Stimulated activated CD4-positive, alpha-beta T cell treated with anti-CD3 and anti-CD28 coated beads, Interleukin-12 subunit alpha, Interleukin-12 subunit beta, amount 100 ng/mL, for 4 hours (primary cell): Measurements from ENCODE around the gene GRPEL2.
"Not testable (repeated sequence)": the region's sequence is repeated elsewhere in the genome, so short reads cannot be mapped to it uniquely, and the experiment has no call there.

Experiments
- DNase-seq: peaks from one replicate; pipeline ENCODE4 v3.0.0-alpha.2; 2020

The GRPEL2 gene

DNA sequence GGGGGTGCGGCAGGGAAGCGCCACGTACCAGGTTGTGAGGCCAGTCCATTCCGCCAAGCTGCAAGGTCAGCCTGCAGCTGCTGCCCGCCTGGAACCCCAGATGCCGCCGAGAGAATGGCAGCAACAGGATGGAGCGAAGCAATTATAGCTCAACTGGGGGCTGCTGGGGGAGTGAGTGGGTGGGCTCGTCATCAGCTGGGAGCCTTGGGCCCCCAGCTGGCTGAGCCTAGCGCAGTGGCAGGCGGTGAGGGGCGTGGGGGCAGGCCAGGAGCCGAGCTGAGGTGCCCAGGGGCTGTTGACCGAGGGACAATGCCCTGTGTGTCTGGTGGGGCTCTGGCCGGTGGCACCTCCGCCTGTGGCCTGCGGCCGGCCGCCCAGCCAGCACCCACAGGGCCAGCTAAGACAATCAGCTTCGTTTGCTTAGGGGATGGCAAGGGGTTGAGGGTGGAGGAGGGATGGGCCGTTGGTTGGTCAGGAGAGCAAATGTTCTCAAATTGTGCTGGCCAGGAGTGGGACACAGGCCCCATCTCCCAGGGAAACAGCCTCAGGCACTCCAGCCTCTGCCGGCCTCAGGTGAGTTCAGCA is 34.0 kb downstream of the GRPEL2 start, which contains the start of gene IL17B:
Gene IL17B, minus strand, starts transcription at position 116 of the 585 bp plus-strand sequence. Its CDS starts 67 bp downstream, at position 49.
- no peak for DNase-seq

DNA sequence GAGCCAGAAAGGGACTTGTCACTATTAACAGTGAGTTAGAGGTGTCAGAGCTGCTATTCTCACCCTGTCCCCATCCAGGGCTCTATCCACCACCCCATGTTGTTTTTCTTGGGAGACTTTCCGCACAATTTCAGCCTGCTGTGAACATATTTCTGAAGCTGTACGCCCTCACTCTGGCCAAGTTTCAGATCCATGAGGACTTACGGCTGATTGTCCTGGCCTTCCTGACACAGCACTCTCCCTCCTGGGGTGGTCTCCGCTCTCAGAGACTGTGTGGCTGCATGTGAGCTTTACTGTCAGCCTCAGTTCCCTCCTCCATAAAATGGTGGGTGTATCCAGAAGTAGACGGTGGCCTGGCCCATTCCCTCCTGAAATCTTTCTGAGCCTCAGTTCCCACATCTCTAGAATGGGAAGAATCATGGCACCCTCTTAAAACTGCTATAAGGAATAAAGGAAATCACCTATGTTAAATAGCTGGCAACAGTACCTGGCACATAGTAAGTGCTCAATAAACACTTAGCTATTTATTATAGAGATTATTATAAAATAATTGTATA is 34.6 kb downstream of the GRPEL2 start:
- no peak for DNase-seq

DNA sequence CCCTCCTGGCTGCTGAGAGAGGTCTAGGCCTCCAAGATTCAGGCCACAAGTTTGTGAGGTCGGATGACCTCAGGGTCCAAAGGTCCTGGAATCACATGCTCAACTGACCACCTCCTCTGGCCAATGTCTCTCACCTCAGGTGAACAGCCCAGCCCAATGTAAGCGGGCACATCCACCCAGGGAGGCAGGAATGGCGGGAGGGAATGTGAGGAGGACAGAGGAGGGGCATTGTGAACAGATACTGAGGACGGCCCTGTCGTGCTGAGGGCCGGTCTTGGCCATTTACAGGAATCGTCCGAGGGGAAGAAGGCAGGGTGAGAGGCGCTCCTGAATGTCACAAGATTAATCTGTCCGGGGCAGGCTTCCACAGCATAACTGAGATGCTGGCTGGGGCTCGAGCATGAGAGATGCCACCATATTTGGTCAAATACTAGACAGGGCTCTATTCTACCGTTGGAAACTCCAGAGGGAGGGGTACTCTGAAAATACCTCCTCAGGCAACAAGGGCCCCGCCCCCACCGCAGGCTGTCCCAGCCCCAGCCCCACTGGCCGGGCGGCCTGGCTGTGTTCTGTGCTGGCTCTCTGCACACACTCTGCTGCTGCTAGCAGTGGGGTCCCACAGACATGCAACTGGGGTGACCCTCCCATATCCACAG is 35.3 kb downstream of the GRPEL2 start:
- DNase-seq = no peak

DNA sequence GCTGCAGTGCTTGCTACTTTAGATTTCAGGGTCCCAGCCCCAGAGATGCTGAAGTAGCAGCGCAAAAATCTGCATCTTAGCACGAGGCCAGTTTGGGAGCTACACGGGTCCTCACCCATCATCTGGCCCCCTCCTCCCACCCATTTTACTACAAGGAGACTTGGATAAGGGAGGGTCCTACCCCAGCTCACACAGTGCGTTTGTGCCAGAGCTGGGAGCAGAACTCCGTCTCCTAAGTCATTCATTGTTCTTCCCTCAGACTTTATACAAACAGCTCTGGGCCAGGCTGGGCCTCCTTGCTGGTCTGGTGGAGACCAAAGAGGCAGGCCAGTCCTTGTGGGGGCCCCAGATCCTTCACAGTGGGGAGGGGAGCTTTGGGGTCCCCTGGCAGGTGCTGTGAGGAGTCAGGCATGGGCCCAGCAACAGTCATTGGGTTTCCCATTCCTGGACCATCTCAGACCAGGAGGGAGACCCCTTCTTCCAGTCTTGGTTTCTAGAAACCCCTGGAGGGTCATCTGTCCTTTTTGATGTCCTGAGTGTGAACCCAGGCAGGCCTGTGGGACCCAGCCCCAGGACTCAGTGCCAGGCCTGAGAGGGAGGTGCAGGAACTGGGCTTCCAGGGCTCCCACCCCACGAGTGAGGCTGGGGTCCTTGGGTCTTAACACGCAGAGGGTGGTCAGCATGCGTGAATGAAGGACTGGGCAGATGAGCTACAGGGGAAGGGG is 36.1 kb downstream of the GRPEL2 start:
- DNase-seq = no peak

DNA sequence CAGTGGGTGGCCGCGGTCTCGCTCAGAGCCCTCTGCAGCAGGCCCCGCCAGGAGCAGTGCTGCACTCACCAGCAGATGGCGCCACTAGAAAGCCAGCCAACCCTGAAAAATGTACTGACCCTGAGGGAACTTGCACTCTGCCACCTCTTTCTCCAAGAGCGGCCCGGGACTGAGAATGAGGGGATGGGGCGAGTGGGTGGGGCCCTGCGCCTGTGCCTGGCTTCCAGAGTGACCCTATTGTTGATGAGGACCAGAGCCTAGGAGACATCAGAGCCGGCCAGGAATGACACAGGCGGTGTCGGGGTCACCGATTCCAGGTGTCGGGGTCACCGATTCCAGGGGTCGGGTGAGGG is 36.7 kb downstream of the GRPEL2 start:
- DNase-seq = peak; percentile 76

DNA sequence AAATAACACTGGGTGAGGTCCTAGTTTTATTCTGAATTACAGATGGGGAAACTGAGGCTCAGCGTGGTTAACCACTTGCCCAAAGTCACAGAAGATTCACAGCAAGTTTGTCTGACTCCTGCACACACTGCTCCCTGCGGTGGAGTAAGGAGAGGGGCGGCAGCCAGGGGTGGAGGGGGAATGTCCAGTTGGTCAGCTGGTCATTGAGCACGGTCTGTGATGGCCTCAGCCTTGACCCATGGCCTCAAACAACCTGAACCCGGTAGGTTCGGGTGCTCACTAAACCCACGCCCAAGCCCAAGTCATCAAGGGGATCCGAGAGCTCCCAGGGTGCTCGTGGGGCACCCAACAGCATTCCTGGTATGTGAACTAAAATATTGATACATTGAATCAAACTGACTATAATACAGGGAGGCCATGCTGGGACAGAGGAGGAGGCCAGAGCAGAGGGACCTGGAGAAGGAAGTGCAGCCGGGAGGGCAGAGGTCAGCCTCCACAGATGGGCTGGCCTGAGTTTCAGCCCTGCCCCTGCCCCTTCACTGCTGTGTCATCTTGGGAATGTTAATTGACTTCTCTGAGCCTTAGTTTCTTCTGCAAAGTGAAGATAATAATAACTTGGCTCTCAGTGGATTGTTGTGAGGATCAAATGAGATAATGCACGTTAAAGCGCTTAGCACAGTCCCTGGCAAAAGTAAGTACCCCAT is 37.4 kb downstream of the GRPEL2 start:
- DNase-seq = no peak

DNA sequence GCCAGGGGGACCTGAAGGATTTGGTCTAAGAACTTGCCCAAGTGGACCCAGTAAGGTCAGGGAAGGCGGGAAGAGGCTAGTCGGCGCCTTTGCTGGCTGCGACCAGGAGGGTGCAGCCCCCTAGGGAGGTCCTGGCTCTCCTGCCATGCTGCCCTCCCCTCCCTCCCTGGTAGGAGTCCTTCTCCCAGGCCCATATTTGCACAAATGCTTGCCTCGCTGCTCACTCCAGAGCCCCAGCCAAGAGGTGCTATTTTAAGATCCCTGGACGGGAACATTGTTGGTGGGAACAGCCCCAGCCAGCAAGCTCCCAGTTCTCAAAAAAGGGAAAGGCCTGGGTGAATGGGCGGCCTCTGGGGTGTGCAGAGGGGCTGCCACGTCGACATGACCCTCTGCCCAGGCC is 38.1 kb downstream of the GRPEL2 start:
- no peak for DNase-seq

DNA sequence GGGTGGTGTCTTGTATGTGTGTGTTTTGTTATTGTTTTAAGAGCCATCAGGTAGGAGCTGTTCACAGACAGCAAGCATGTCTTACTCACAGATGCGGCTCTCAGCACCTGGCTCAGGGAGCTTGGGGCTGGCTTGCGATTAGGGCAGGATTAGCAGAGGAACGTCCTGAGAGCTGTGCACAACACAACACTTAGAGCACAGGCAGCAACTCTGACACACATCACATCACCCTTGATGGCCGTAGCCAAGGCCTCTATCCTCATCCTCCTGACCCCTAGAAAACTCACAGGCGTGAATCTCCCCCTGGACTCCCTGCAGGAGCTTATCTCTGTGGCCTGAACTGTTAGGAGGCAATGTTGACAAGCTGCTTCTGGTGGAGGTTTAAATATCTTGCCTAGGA is 40.9 kb downstream of the GRPEL2 start:
- DNase-seq = no peak

DNA sequence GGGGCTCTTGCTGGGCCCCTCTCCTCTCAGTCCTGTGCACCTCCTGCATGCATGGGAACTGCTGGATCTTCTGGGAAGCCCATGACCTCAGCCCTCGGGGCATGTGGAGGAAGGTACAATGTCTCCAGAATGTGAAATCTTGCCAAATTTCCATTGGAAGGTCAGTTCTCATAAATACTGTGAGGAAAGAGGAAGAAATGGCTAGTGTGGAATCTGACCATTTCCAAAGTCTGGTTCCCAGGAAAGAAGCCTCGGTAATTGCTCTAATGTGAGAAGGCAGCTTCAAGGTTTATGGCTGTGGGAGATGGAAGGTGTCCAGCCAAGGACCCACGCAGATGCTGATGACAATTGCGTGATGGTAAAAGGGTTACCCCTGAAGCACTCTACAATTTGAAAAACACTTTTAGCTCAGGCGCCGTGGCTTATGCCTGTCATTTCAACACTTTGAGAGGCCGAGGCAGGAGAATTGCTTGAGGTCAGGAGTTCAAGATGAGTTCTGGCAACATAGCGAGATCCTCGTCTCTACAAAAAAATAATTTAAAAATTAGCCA is 41.9 kb downstream of the GRPEL2 start:
- no peak for DNase-seq

DNA sequence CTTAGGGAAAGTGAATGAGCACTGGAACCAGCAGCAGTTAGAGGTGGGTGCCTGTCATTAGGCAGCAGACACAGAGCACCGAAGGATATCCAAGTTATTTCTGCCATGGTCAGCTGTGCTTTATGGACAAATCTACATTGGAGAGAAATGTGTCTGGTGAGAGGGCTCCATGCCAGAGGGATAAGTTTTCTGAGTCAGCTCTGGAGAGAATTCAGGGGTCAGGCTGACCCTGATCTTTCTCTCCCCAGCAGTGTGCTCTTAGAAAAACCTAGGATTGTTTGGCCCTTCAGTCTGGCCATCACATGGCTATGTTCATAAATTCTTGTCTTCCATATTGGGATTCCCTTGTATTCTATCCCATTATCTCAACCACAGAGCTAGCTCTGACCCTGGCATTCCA is 42.7 kb downstream of the GRPEL2 start:
- DNase-seq = no peak

DNA sequence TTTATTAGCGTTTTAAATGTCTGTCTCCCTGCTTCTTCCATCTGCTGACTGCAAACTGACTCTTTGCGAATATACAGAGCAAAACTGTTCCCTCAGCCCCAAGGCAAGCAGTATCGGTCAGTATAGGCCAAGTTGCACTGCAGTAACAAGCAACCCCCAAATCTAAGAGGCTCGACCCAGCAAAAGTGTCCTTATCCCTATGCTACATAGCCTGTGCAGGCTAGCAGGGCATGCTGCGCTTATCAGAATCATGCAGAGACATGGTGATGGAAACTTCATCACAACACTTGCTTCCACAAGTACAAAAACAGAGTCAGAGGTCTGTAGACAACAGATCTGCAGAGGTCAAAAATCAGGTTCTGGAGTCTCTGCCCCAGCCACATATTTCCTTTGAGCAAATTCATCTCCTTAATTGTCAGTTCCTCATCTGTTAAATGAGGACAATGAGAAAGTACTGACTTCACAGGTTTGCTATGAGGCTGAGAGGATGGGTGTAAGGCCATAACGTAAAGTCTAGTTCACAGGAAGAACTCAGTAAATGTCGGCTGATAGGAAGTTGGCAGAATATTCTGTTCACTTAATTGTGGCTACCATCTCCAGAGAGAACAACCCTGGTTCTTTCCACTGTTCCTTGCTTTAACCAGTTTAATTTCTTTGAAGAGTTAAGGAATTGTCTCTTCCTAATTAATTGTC is 43.3 kb downstream of the GRPEL2 start:
- no peak for DNase-seq

DNA sequence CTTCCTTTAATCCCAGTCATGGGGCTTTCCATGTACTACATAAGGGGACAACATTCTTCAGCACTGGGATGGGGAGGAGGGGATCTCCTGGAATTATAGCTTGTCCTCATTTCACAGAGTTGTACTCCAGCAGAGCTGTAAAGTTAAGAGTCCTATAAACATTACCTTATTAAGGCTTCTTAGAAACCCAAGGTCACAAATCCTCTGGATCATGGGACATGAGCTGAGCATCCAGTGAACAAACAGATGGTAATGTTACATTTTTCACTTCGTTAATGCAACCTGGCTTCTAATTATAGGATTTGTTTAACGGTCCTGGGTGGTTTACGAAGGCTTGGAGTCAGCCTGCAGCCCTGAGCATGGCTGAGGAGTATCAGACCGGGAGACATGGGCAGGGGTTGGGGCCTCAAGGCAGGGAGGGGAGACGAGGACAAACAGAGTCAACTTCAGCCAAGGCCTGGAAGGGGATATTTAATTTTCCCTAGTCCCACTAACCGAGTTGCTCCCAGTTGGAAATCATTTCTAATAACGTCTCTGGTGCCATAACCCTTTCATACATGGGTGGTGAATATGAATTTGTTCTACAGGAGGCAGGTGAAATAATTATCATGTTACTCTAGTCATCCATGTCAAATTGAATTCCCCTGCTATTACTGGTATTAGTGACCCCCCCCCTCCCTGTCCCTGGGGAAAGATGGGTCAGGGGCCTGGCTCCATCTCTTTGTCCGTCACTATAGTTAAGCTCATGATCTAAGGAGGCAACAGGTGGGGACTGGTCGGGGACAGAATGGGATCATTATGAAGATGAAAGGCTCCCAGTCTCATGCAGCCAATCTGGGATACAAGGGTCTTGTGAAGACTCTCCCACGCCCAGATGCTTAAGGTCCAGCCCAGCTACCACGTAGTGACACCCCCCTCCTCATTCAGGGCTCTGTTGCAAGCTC is 44.5 kb downstream of the GRPEL2 start:
- DNase-seq = no peak

DNA sequence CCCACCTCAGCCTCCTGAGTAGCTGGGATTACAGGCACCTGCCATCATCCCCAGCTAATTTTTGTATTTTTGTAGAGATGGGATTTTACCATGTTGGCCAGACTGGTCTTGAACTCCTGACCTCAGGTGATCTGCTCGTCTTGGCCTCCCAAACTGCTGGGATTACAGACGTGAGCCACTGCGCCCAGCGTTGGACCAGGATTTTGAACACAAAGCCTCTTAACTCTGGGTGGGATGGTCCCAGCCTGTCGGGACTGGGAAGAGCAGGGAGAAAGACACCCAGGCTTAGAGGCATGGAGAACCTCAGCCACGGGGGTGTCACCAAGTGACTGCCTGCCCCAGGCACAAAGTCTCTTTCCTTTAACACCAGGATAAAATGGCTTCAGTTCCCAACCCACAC is 45.8 kb downstream of the GRPEL2 start:
- not testable (repeated sequence) for DNase-seq

DNA sequence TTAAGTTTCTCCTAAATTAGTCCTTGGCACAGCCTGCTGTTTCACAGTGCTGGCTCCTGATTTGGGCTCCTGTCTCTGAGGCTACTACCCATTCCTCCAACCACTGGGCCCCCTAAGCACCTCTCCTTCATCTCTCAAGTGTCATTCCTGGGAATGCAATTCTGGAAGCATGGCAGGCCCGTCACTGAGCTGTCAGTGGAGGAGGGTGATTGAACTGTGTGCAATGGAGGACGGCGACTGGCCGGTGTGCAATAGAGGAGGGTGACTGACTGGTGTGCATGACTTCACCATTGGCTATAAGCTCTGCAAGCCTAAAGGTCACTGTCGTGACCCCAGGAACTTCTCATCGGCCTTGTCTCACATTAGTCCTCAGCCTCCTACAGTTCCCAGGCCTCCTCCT is 46.2 kb downstream of the GRPEL2 start:
- no peak for DNase-seq

DNA sequence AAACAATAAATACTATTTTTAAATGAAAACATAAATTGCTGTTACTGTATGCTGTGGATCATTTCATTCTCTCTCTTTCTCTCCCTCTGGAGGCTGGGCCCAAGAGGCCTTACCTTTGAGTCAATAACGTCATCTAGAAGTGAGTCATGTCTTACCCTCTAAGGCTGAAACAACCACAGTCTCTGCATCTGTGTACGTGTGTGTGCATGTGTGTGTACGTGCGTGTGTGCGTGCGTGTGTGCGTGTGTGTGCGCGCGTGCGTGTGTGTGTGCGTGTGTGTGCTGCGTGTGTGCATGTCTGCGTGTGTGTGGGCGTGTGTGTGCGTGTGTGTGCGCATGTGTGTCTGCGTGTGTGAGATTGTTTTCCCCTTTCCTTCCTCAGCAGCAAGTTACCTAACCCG is 47.4 kb downstream of the GRPEL2 start:
- DNase-seq = no peak

DNA sequence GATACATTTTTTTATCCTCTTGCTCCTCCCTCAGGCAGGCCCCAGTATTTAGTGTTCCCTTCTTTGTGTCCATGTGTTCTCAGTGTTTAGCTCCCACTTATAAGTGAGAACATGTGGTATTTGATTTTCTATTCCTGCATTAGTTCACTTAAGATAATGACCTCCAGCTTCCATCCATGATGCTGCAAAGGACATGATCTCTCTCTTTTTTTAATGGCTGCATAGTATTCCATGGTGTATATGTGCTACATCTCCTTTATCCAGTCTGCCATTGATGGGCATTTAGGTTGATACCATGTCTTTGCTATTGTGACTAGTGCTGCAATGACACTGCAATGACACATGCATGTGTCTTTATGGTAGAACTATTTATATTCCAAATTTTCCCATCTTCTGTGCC is 49.7 kb downstream of the GRPEL2 start:
- DNase-seq = not testable (repeated sequence)

DNA sequence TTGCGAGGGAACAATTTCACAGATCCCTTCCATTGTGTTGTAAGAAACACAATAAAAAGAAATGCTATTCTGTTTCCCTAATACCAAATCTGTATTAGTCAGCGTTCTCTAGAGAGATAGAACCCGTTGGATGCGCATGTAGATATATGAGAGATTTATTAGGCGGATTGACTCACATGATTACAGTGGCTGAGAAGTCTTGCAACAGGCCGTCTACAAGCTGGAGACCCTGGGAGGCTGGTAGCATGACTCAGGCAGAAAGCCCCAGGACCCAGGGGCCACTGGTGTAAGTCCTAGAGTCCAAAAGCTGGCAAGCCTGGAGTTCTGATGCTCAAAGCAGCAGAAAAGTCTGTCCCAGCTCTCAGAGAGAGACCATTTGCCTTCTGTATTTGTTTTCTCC is 52.2 kb downstream of the GRPEL2 start:
- DNase-seq = no peak

DNA sequence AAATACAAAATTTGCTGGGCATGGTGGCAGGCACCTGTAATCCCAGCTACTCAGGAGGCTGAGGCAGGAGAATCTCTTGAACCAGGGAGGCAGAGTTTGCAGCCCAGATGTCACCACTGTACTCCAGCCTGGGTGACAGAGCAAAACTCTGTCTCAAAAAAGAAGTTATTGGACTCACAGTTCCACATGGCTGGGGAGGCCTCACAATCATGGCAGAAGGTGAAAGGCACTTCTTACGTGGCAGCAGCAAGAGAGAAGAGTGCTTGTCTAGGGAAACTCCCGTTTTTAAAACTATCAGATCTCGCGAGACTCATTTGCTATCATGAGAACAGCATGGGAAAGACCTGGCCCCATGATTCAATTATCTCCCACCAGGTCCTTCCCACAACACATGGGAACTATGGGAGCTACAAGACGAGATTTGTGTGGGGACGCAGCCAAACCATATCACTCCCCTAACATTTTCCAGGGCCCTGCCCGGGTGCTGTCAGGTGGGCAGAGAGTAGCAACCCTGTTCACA is 53.5 kb downstream of the GRPEL2 start:
- DNase-seq = not testable (repeated sequence)

DNA sequence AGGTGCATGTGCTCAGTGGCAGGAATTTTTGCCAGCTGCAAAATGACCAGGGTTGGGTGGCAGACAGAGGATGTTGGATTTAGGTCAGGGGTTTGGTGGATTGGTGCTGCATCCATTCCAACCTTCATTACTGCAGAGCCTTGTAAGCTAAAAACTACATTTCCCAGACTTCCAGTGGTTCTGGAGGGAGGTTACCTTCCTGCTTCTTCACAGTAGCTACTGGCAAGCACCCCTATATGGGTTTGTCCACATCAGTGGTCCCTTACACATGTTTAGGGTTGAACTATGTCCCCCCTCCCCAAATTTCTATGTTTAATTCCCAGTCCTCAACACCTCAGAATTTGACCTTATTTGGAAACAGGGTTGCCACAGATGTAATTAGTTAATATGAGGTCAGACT is 54.5 kb downstream of the GRPEL2 start:
- no peak for DNase-seq

DNA sequence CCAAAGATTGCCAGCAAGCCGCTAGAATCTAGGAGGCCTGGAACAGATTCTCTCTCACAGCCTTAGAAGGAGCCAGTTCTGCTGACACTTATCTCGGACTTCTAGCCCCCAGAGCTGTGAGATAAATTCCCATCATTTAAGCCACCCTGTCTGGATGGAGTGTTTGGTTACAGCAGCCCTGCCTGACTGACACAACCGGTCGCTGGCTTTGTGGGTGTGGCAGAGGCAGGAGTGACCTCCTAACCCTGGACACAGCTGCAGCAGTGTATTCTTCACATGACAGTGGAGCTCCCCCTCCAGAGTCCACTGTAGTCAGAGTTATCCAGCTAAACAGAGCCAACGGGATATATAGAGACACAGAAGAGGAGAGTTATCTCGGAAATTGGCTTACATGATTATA is 55.0 kb downstream of the GRPEL2 start:
- no peak for DNase-seq

DNA sequence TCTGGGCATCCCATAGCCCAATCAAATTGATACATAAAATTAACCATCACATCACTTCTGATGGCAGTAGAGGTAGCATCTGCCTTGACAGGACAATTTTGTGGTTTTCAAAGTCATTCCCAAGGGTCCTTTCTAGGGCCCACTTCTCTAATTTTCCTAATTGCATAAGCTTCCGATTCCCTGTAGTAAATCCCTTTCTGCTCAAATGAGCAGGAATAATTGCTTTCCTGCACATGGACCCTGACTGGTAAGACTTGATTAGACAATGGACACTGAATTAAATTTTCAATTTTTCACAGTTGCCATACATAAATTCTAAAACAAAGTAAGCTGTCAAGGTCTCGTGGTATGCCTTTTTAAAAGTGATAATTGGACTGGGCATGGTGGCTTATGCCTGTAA is 55.8 kb downstream of the GRPEL2 start:
- no peak for DNase-seq
